Fibroblast of lung (primary cell): Measurements from ENCODE around the gene RPS26. TPM values are rescaled to one million over a fixed set of nuclear protein-coding genes. Genes with fewer than 3 reads are reported as not detected.

Source experiments
- DNase-seq, 2 donors: peaks; one replicate each; pipeline versions ENCODE4 v3.0.0 to v3.0.0-alpha.2; 2010; ENCODE audit warnings: low read depth in 2 of 2
- H2AFZ ChIP-seq: 2 replicates; pipeline ENCODE4 v1.5.1; 2012; ENCODE audit warnings: low read length, control low read depth, inconsistent platforms
- H3K27ac ChIP-seq: 2 replicates; pipeline ENCODE4 v1.5.1; 2011; ENCODE audit warnings: low read length, control low read depth; ENCODE audit not compliant: insufficient read depth
- H3K27me3 ChIP-seq: 2 replicates; pipeline ENCODE4 v1.5.1; 2011; ENCODE audit warnings: mild to moderate bottlenecking, low read length; ENCODE audit not compliant: control insufficient read depth, insufficient read depth
- H3K36me3 ChIP-seq: 2 replicates; pipeline ENCODE4 v1.5.1; 2011; ENCODE audit warnings: low read length; ENCODE audit not compliant: control insufficient read depth, insufficient read depth
- H3K4me1 ChIP-seq: 2 replicates; pipeline ENCODE4 v1.5.1; 2011; ENCODE audit warnings: low read length; ENCODE audit not compliant: control insufficient read depth, insufficient read depth; ENCODE audit errors: extremely low read depth
- H3K4me2 ChIP-seq: 2 replicates; pipeline ENCODE4 v1.5.1; 2011; ENCODE audit warnings: low read length, control low read depth; ENCODE audit not compliant: insufficient read depth; ENCODE audit errors: extremely low read depth
- H3K4me3 ChIP-seq, 4 experiments: fragments of 200-600 bp in 1 of 4; sonication (generic) in 1 of 4; replicated peaks in 1 of 4; 2 replicates each; pipeline ENCODE4 v1.5.1; 2011 to 2016; ENCODE audit warnings: low read length in 4 of 4, low read depth in 3 of 4, mild to moderate bottlenecking in 3 of 4, control low read depth in 2 of 4, inconsistent platforms in 1 of 4, mixed read lengths in 1 of 4; ENCODE audit not compliant: insufficient read depth in 1 of 4; ENCODE audit errors: control extremely low read depth in 1 of 4
- H3K79me2 ChIP-seq: 2 replicates; pipeline ENCODE4 v1.5.1; 2012; ENCODE audit warnings: mild to moderate bottlenecking, low read length, inconsistent platforms; ENCODE audit not compliant: control insufficient read depth, insufficient read depth
- H3K9ac ChIP-seq: 2 replicates; pipeline ENCODE4 v1.5.1; 2011; ENCODE audit warnings: mild to moderate bottlenecking, low read length, control low read depth; ENCODE audit not compliant: insufficient read depth
- H3K9me3 ChIP-seq: 2 replicates; pipeline ENCODE4 v1.5.1; 2012; ENCODE audit warnings: low read depth, low read length; ENCODE audit not compliant: control insufficient read depth, insufficient read depth
- H4K20me1 ChIP-seq: 2 replicates; pipeline ENCODE4 v1.5.1; 2011; ENCODE audit warnings: low read length; ENCODE audit not compliant: control insufficient read depth, insufficient read depth; ENCODE audit errors: extremely low read depth
- EZH2 ChIP-seq: IDR thresholded peaks from 2 replicates; pipeline ENCODE4 v1.5.1; 2012; ENCODE audit warnings: low read length, control low read depth, mild to moderate bottlenecking; ENCODE audit errors: missing control alignments
- polyA plus RNA-seq, 2 donors: library from polyadenylated mRNA; depleted of rRNA in 1 of 2; stranded (reverse) in 1 of 2; unstranded in 1 of 2; fragments of >200 nt; gene quantifications; 2 replicates each; pipeline ENCODE4 v1.2.1, GENCODE V29; 2011 to 2012; ENCODE audit warnings: missing spikeins in 1 of 2
- total RNA-seq: library from RNA; depleted of rRNA; stranded (reverse); fragments of >200 nt; gene quantifications from 2 replicates; pipeline ENCODE4 v1.2.1, GENCODE V29; 2014
- TF ChIP-seq, protein P1 (sequence below), 2 donors: IDR thresholded peaks in 1 of 2; conservative IDR thresholded peaks in 1 of 2; 1 replicate in 1 of 2; 2 replicates in 1 of 2; pipeline ENCODE4 v1.5.1; 2011 to 2012; ENCODE audit warnings: low read length in 2 of 2, control low read depth in 1 of 2, inconsistent platforms in 1 of 2, low read depth in 1 of 2, mild to moderate bottlenecking in 1 of 2

The RPS26 gene
- total and polyA plus RNA-seq, 2 donors (not counting 1 experiment from before 2014, with no cell fraction given) = 86.2 to 739 TPM

DNA sequence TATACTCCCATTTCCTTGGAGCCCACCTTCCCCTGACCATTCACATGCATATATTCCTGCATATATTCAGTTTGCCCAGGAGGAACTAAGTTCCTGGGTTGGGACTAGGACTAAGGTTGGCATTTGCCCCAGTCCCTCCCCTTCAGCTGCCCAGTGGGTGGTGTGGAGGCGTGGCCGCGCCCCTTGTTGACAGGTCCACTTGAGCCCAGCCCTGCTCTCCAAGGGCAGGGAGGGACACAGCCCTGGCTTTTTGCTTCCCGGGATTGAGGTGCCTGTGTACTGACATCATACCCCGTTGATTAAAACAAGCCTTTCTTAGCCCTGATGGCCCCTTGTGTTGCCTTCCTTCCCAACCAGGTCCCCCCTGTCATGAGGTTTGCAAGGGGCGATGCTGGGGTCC, 45.5 kb downstream of the RPS26 start:
- DNase-seq = no peak

More for the DNA sequence above, 45.5 kb downstream of the RPS26 start:
- no peak for TF ChIP-seq EZH2
- TF ChIP-seq, protein P1, sequence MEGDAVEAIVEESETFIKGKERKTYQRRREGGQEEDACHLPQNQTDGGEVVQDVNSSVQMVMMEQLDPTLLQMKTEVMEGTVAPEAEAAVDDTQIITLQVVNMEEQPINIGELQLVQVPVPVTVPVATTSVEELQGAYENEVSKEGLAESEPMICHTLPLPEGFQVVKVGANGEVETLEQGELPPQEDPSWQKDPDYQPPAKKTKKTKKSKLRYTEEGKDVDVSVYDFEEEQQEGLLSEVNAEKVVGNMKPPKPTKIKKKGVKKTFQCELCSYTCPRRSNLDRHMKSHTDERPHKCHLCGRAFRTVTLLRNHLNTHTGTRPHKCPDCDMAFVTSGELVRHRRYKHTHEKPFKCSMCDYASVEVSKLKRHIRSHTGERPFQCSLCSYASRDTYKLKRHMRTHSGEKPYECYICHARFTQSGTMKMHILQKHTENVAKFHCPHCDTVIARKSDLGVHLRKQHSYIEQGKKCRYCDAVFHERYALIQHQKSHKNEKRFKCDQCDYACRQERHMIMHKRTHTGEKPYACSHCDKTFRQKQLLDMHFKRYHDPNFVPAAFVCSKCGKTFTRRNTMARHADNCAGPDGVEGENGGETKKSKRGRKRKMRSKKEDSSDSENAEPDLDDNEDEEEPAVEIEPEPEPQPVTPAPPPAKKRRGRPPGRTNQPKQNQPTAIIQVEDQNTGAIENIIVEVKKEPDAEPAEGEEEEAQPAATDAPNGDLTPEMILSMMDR (conservative IDR thresholded peaks at IDR 0.05 in 1 of 2, IDR thresholded peaks at IDR 0.05 in 1 of 2; ENCODE audit: low read depth in 1 of 2, low read length in 2 of 2) = no peak
- H3K79me2 ChIP-seq = no peaks in the 10 kb centered on the region
- H3K4me3 ChIP-seq = no peak overlapping the region
- H3K9me3 ChIP-seq = no peaks in the 10 kb centered on the region
- no peak overlapping the region for H3K9ac ChIP-seq
- no peak overlapping the region for H3K4me2 ChIP-seq
- no peak overlapping the region for H3K27ac ChIP-seq
- no peak overlapping the region for H2AFZ ChIP-seq
- no peaks in the 10 kb centered on the region for H3K4me1 ChIP-seq
- H4K20me1 ChIP-seq = no peaks in the 10 kb centered on the region
- H3K36me3 ChIP-seq = no peaks in the 10 kb centered on the region
- H3K27me3 ChIP-seq = peaks cover 12% of the 10 kb centered on the region

Other genes starting within 250 kb of the RPS26 start
- gene SARNP, start 224.2 kb upstream of the RPS26 start, total RNA-seq = 83.0 and 88.5 TPM in 2 replicates
- gene SARNP, start 224.2 kb upstream of the RPS26 start, polyA plus RNA-seq = 172 and 183 TPM in 2 replicates
- 15.7 and 26.9 TPM in 2 replicates for gene ORMDL2, start 223.9 kb upstream of the RPS26 start, total RNA-seq
- 54.5 and 60.6 TPM in 2 replicates for gene ORMDL2, start 223.9 kb upstream of the RPS26 start, polyA plus RNA-seq
- gene DNAJC14, start 212.3 kb upstream of the RPS26 start, total RNA-seq = 56.0 and 66.7 TPM in 2 replicates
- 11.5 and 12.2 TPM in 2 replicates for gene DNAJC14, start 212.3 kb upstream of the RPS26 start, polyA plus RNA-seq
- gene MMP19, start 199.0 kb upstream of the RPS26 start, total RNA-seq = 3.3 and 7.1 TPM in 2 replicates
- 18.3 and 21.8 TPM in 2 replicates for gene MMP19, start 199.0 kb upstream of the RPS26 start, polyA plus RNA-seq
- gene PYM1, start 114.0 kb upstream of the RPS26 start, total RNA-seq = 28.5 and 38.6 TPM in 2 replicates
- 27.8 and 29.3 TPM in 2 replicates for gene PYM1, start 114.0 kb upstream of the RPS26 start, polyA plus RNA-seq
- gene DGKA, start 110.8 kb upstream of the RPS26 start, total RNA-seq = 24.4 and 51.9 TPM in 2 replicates
- gene DGKA, start 110.8 kb upstream of the RPS26 start, polyA plus RNA-seq = 41.4 and 44.7 TPM in 2 replicates
- 0.26 and 0.50 TPM in 2 replicates for gene PMEL, start 75.9 kb upstream of the RPS26 start, total RNA-seq
- 0.41 and 0.84 TPM in 2 replicates for gene PMEL, start 75.9 kb upstream of the RPS26 start, polyA plus RNA-seq
- gene CDK2, start 75.1 kb upstream of the RPS26 start, total RNA-seq = 12.7 and 14.6 TPM in 2 replicates
- gene CDK2, start 75.1 kb upstream of the RPS26 start, polyA plus RNA-seq = 32.5 and 43.5 TPM in 2 replicates
- gene RAB5B, start 67.8 kb upstream of the RPS26 start, total RNA-seq = 46.2 and 55.3 TPM in 2 replicates
- gene RAB5B, start 67.8 kb upstream of the RPS26 start, polyA plus RNA-seq = 144 and 193 TPM in 2 replicates
- gene SUOX, start 44.6 kb upstream of the RPS26 start, total RNA-seq = 9.2 and 11.6 TPM in 2 replicates
- gene SUOX, start 44.6 kb upstream of the RPS26 start, polyA plus RNA-seq = 11.1 and 15.0 TPM in 2 replicates
- 0.51 and 2.0 TPM in 2 replicates for gene IKZF4, start 20.9 kb upstream of the RPS26 start, total RNA-seq
- gene IKZF4, start 20.9 kb upstream of the RPS26 start, polyA plus RNA-seq = 3.2 and 3.7 TPM in 2 replicates
- gene ERBB3, start 38.2 kb downstream of the RPS26 start, total RNA-seq = 0.66 and 1.3 TPM in 2 replicates
- gene ERBB3, start 38.2 kb downstream of the RPS26 start, polyA plus RNA-seq = 0.59 and 0.92 TPM in 2 replicates
- 92.2 and 93.5 TPM in 2 replicates for gene PA2G4, start 62.6 kb downstream of the RPS26 start, total RNA-seq
- 202 and 342 TPM in 2 replicates for gene PA2G4, start 62.6 kb downstream of the RPS26 start, polyA plus RNA-seq
- gene RPL41, start 74.7 kb downstream of the RPS26 start, total RNA-seq = 2,664 and 4,175 TPM in 2 replicates
- 6,961 and 9,604 TPM in 2 replicates for gene RPL41, start 74.7 kb downstream of the RPS26 start, polyA plus RNA-seq
- gene ZC3H10, start 76.3 kb downstream of the RPS26 start, total RNA-seq = 5.6 and 7.2 TPM in 2 replicates
- gene ZC3H10, start 76.3 kb downstream of the RPS26 start, polyA plus RNA-seq = 1.8 and 1.9 TPM in 2 replicates
- gene ESYT1, start 86.3 kb downstream of the RPS26 start, total RNA-seq = 261 and 446 TPM in 2 replicates
- 182 and 260 TPM in 2 replicates for gene ESYT1, start 86.3 kb downstream of the RPS26 start, polyA plus RNA-seq
- gene MYL6B, start 110.7 kb downstream of the RPS26 start, total RNA-seq = 71.7 and 98.6 TPM in 2 replicates
- gene MYL6B, start 110.7 kb downstream of the RPS26 start, polyA plus RNA-seq = 87.7 and 99.1 TPM in 2 replicates
- 1,163 and 1,517 TPM in 2 replicates for gene MYL6, start 116.4 kb downstream of the RPS26 start, total RNA-seq
- gene MYL6, start 116.4 kb downstream of the RPS26 start, polyA plus RNA-seq = 6,238 and 7,941 TPM in 2 replicates
- 55.5 and 70.8 TPM in 2 replicates for gene SMARCC2, start 147.6 kb downstream of the RPS26 start, total RNA-seq
- 60.2 and 69.6 TPM in 2 replicates for gene SMARCC2, start 147.6 kb downstream of the RPS26 start, polyA plus RNA-seq
- 120 and 199 TPM in 2 replicates for gene RNF41, start 180.0 kb downstream of the RPS26 start, total RNA-seq
- gene RNF41, start 180.0 kb downstream of the RPS26 start, polyA plus RNA-seq = 88.4 and 99.7 TPM in 2 replicates
- 25.9 and 29.2 TPM in 2 replicates for gene NABP2, start 182.4 kb downstream of the RPS26 start, total RNA-seq
- gene NABP2, start 182.4 kb downstream of the RPS26 start, polyA plus RNA-seq = 39.7 and 65.5 TPM in 2 replicates
- gene SLC39A5, start 188.1 kb downstream of the RPS26 start, total RNA-seq = not detected in 2 replicates
- gene SLC39A5, start 188.1 kb downstream of the RPS26 start, polyA plus RNA-seq = not detected in 2 replicates
- 9.0 and 14.9 TPM in 2 replicates for gene ANKRD52, start 216.5 kb downstream of the RPS26 start, total RNA-seq
- gene ANKRD52, start 216.5 kb downstream of the RPS26 start, polyA plus RNA-seq = 12.2 and 15.8 TPM in 2 replicates
- gene COQ10A, start 225.0 kb downstream of the RPS26 start, total RNA-seq = 6.4 and 9.1 TPM in 2 replicates
- gene COQ10A, start 225.0 kb downstream of the RPS26 start, polyA plus RNA-seq = 14.2 and 16.2 TPM in 2 replicates